HG03066 (cell line): ENCODE measurements around the gene MYO1B.

Experiments
- ATAC-seq: cut with Tn5 transposase; IDR thresholded peaks from one replicate; pipeline ENCODE4 v1.9.1; 2021; ENCODE audit warnings: low read depth; ENCODE audit not compliant: unreplicated experiment

Gene MYO1B

DNA sequence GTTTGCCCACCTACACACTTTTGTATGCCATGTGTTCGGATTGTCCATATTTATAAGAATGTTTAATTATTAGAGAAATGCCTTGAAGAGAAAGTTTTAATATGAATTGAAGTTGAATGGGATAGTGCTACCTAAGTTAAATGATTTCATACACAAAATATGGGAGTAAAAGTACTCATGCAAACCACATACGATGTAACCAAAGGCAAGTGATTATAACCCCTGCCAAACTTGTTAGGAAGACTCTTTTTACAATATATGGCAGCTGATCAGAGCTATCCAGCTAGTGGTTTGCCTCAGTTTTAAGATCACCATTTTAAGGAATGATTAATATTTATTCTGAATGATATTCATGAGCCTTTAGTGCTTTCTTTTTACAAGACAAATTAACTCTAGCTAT, 106.7 kb downstream of the MYO1B start:
- no peak for ATAC-seq

DNA sequence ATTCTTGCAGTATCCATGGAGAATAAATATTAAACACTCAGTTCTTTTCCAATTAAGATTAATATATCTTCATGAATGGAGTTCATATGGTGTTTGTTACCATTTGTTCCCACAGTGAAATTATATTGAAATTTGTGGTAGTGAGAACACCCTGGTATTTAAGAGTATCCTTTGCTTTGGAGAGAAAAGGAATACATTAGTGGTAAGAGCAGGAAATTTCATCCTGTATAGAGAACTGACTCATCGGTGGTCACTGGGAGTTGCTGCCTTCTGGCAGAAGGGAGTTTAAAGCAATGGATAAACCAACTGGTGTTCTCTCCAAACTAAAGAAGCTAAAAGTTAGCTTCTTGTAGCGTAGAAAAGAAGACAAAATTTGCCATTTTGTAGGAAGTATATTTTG, 107.3 kb downstream of the MYO1B start:
- ATAC-seq: no peak

DNA sequence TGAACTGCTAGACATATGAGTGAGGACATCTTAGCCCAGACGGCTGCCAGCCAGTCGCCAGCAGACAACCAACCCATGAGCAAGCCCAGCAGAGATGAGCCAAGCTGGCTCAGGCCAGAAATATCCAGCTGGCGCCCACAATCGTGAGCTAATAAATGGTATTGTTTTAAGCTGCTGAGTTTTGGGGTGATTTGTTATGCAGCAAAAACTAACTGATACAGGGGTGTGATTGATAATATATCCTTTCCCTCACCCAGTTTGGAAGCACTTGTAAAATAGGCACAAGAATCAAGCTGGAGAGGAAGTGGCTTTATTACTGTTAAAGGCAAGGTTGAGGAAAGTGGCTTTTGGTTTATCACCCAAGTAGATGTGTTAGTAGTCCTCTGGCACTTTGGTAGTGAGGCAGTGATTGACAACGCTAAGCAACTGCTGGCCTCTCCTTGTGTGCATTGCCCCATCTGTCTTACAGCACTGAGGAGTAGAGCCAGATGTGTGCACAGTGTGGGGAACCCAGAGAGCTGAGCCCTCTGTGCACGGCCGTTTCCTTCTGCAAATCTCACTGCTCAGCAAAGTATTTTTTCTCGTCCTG, 110.1 kb downstream of the MYO1B start:
- ATAC-seq: no peak

DNA sequence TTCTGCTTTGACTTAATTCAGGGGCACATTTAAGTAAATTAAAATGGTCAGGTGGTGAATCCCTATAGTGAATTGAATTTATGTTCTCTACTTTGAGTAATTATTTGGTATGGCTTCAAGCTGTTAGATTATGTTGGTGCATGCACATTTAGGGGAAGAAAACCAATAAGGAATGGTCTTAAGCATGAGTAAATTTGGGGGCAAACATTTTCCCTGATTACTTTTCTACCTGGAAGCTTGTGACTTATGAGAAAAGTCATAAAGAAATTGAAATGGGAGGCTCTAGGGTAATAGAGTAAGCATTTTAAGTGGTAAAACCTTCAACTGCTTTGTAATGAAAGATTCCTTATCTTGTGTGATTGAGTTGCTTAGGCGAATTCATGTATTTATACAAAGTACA, 112.5 kb downstream of the MYO1B start:
- no peak for ATAC-seq

DNA sequence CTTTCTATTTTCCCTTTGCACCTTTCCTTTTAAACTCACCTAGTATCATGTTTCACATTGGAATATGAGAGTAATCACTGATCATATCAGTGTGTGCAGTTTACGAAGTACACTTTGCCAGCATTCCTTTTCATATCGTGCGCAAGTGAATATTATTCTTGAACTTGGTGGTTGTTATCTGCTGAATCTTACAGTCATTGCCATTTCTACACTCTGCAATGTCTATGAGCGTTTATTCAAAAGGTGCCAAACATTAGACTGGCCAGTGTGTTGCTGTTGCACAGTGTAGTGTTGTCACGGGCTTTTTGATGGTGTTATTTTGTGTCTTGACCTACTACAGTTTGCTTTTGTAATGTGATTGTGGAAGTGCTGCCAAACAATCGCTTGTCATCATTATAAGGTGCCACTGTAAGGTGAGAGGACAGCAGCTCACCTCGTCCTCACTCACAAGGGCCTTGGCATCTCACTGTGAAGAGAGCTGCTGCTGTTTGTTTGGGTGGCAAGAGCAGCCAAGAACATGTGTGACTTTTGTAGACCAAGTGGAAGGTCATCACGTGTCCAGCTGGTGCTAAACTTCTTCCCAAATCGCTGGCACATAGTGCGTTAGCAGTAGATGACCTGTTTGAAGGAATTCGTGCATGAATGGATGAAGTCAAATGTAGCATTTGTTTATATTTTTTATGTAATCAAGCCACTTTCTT, 113.3 kb downstream of the MYO1B start:
- no peak for ATAC-seq

DNA sequence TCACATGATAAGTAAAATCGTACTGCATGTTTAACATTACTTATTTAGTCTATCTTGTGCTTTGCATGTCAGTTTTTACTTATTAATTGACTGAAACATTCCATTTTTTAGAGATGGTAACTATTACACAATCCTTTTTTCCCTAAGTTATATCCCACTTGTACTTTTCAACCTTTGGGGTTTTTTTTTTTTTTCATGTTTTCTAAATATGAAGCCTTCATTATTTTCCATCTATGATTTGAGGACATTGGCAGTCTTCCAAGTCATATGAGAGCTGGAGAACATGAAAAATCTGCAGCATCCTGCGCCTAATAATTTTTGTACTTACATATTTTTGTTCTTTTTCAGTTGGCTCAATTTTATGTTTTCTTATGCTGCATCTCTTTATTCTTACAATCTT, 113.9 kb downstream of the MYO1B start:
- no peak for ATAC-seq

DNA sequence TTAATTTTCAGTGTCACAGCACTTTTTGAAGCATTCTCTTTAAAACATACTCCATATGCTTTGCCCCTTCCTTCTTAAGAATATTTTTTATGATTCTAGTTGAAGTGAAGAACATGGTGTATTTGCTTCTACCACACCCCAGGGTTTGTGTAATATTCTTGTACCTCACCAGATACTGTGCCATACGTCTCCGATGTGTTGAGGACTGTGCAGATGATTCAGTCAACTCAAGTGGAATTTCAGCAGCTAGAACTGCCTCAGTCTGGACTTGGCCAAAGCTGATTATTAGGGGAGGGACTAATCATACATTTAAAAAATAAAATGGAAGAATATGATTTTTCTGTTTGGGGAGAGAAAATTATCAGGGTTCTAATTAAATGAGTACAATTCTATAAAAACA, 115.7 kb downstream of the MYO1B start:
- no peak for ATAC-seq

DNA sequence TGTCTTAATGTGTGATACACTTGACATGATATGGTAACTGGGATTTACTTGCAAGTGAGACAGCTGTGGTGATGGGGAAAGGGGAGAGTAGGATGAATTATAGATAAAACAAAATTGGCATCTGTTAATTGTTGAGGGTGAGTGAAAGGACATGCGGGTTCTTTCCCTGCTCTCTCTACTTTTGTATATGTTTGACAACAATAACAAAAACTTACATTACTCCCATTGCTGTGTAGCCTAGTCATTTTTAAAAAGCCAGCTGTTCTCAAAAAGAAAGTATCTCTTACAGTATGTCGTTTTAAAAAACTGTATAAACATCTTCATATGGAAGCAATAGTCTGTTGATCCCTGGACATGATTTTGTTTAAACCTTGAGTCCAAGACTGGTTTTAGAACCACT, 117.6 kb downstream of the MYO1B start:
- no peak for ATAC-seq

DNA sequence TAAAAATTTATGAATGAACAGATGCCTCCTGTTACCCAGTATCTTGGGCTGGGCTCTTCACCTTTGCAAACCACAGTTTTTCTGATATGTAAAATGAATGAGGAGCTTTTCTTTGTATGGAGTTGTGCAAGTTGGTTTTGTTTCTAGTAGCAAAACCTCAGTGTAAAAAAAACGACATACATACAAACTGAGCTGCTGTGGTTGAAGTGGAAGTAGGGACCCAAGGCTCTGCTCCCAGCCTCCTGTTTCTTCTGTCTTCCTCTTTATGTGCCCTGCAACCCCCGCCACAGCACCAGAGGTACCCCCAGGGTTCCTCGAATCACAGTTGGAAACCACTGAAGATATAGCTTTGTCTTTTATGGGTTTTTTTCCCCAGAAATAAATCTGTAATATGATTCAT, 118.1 kb downstream of the MYO1B start:
- ATAC-seq: no peak

DNA sequence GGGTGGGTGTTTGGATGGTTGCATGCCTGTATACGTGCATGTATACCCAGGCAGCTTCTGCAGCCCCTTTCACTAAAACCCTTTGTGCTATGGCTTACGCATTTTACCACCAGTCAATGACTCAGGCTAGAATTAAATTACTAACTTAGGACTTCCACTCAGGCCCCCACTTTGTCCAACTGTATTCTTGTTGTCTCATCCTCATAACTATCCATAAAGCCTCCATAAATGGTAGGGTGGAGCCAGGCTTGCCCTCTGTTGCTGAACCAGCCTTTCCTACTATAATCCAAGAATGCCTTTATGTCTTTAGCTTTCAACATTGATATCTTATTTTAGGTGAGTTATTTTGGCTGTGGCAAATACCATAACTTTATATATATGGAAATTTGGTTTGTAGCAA, 119.9 kb downstream of the MYO1B start:
- no peak for ATAC-seq

DNA sequence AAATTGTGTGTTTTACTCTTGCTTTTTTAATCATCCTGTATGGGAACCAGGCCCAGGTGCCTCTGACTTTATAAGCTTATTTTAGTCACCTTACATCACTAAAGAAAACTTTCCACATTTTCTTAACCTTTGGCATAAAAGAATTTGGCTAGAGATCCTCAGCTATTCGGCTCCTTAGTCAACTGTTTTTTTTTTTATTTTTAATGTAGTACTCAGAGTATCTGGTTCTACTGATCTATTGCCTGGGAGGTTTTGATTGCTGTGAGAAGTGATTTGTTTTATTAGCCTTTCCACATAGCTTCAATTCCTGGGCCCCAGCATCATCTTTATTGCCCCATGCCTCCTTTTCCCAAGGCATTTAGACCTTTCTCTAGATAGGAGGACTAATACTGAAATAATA, 121.0 kb downstream of the MYO1B start:
- no peak for ATAC-seq

DNA sequence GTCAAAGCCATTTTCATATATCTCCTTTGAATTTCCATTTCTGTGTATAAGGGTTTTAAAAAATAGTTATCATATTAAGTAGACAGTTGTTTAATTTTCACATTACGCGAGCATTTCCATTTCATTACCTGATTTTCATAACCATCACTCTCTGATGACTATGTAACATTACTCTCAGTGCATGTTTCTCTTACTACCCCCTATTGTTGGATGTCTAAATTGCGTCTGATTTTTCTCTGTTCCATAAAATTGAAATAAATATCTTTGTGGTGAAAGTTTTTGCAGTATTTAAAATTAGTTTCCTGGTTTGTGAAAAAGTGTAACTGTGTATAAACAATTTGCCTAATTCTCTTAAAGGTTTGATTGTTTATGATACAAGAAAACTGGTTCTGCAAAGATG, 123.8 kb downstream of the MYO1B start:
- ATAC-seq: no peak

DNA sequence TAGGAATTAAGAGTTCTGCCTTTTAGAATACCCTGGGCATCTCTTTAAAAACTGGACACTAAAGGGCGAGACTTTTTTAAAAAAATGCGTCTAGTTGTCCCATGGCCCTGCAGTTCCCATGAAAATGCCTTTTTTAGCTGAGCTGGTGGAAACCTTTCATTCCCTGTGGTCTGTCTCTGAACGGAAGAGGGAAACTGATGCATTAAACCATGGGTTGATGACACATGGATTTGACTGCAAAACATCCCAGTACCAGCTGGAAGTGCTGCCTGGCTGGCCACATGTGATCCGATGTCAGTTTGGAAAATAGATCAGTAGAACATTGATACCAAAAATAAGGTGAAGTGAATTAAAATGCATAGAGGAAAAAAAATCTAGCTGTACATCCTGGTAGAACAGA, 129.2 kb downstream of the MYO1B start:
- no peak for ATAC-seq

DNA sequence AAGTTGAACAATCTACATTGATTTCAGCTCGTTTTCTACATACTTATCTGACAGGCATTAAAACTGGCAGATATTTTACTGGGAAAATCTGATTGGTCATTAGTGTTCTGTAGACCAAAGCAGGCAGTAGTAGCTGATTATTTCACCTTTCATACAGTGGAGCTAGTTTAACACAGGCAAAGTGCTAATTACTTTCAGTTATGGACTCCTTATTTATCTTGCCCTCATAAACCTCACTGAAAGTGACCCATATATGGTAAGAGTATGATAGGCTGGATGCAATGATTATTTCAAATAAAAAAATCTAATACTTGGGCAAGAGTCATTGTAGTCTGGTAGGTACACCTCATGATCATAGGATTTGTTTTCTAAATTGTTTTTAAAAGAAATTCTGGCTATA, 129.7 kb downstream of the MYO1B start:
- no peak for ATAC-seq

DNA sequence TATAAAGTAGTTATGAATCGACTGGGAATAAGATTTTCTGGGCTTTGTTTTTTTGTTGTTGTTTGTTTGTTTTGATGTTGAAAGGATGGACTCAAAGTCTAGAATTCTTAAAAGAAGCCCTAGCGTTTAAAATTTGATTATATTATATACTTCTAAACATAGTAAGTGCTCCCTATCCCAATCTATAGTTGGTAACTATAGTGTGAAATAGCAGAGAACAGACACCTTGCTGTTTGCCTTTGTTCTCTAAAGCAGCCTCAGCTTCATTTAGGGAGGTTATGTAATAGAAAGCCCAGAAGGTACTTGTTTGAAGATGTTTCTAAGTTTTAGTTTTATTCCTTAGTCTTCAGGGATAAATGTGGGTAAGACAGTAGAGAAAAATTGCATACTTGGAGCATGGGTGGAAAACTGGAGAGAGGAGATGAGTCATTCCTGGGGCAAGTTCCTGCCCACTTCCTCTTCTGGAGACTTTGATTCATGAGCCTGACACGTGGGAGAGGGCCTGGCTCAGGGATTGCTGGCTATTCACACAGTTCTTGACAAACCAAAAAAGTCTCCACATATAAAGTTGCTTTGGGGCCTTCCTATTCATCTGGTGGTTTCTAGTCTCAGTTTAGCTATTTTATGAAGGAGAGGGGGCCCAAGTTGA, 131.9 kb downstream of the MYO1B start:
- ATAC-seq: no peak

DNA sequence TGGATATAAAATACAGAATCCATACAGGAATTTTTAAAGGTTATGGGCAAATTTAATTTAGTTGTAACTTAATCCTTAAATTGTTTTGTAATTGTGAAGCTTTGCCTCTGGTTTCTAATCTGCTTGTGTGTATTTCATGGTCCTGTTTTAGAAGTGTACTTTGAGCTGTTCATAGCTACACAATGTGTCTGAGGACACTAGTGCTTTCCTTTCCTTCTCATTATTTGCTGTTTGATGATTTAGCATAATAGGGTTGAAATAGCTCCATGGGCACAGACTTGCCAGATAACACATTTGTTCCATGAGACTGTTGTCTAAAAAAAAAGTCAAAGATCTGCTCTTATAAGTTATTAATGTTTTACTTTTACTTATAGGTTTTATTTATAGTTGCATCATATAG, 134.2 kb downstream of the MYO1B start:
- ATAC-seq: no peak

DNA sequence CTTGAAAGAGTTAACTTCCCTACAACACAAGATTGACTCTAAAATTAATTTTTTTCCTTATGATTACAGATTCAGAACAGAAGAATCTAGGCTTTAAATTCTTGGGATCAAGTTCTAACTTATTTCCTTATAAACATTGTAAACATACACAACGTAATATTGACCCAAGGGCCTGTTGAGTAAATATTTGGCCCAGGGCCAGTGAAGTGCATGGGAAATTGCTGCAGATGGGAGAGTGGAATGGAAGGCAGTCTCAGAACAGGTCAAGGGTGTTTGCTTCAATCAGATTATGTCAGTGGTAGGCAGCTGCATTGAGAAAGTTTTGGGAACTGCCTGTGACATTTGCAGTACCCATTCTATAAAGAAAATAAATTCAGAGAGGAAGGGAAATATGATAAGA, 137.6 kb downstream of the MYO1B start:
- no peak for ATAC-seq

DNA sequence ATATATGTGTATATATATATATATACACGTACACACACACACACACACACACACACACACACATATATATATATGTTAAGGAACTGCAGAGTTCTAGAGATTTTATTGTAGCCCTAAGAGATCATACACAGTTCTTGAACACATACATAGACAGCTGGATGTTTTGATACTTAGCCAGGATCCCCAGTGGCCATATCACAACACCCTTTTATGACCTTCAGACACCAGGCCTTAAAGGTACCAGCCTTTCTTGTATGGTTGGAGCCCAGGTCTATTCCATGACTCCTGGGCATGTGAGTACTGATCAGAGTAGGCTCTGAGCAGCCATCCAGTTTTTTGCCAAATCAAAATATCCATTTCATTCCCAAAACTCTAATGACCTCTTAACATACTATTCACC, 138.3 kb downstream of the MYO1B start:
- ATAC-seq: no peak

DNA sequence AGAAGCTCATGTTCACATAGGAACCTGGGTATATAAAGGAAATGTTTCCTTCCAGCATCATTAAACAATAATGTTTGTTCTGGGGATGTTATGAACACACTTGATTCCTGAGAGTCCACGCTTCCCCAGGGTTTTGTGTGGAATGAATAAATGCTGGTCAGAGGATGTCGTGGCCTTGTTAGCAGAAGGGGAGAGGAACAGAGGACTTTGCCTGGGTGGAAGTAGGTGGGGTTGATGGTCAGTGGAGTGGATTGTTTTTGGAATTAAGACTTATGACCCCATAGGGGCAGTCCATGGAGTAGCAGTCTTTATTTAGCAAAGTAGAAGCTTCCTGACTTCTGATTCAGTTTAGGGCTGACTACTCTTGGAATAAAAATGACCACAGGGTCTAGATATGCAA, 139.6 kb downstream of the MYO1B start:
- no peak for ATAC-seq

DNA sequence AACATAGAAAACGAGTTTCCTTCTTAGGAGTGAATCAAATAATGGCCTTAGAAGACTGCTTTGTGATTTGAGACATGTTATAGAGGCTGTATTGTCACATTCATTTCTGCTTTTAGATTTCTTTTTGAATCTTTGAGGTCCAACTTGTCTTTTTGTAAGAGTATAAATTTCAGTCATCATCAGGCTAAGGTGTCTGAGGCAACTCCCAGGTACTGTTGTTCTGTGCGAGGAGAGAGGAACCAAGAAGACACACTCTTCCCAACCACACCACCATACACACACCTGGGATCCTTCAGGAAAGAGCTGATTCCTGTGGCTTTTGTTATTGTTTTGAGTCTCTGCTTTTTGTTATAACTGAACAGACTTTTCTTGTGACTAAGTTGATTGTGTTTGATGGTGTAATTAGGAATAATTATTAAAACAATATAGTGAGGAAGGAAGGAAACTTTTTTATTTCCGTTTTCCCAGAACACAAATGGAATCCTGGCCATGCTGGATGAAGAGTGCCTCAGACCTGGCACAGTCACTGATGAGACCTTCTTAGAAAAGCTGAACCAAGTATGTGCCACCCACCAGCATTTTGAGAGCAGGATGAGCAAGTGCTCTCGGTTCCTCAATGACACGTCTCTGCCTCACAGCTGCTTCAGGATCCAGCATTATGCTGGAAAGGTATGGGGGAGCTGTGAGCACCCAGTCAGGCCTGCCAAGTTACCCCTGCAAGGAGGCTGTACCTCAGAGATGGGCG, 140.4 kb downstream of the MYO1B start:
- no peak for ATAC-seq

DNA sequence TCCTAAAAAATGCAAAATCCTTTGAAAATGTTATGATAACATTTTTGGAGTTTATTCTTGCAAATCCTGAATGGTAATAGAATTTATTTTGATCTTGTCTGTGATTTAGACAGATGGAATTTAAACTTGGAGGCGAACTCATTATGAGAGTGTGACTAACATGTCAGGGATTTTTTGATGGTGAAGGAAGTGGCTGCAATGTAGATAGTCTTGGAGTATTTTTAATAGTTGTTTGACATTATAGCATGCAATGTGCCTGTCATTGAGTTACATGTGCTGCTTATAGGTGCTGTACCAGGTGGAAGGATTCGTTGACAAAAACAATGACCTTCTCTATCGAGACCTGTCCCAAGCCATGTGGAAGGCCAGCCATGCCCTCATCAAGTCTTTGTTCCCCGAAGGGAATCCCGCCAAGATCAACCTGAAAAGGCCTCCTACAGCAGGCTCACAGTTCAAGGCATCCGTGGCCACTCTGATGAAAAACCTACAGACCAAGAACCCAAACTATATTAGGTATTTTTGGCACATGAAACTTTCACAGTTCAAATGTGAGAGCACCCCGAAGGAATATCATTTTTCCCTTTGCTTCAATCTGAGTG, 141.8 kb downstream of the MYO1B start:
- no peak for ATAC-seq
